ENCODE measurements around the gene CWH43. TPM values are rescaled to one million over a fixed set of nuclear protein-coding genes. Genes with fewer than 3 reads are reported as not detected.
"Not testable (repeated sequence)": the region's sequence is repeated elsewhere in the genome, so short reads cannot be mapped to it uniquely, and the experiment has no call there.

The CWH43 gene
- total RNA-seq, result not detected

GRCh38 chr4:48985976-48986653, at the start of gene CWH43:
CWH43 (plus strand) TSS chr4:48986275; CDS start chr4:48986430, 155 bp downstream.
- H3K27me3 Mint-ChIP-seq, result peaks cover 38 to 62% of the 10 kb centered on the region in 2 donors
- no peak within 1 kb of the TSS for H3K27ac Mint-ChIP-seq
- ATAC-seq, result peak; percentile 31 to 53
- no peak for DNase-seq (ENCODE audit: low spot score)
- no peaks in the 10 kb centered on the region for H3K36me3 Mint-ChIP-seq
- no peaks in the 10 kb centered on the region for H3K4me1 Mint-ChIP-seq (ENCODE audit: low read depth in 2 of 2)
- H3K4me3 Mint-ChIP-seq, result no peak within 1 kb of the TSS
- H3K9me3 Mint-ChIP-seq, result no peaks in the 10 kb centered on the region

GRCh38 chr4:48937033-48937432, 49.0 kb upstream of the CWH43 start:
- Mint-ChIP-seq H3K4me1 (ENCODE audit: low read depth in 2 of 2) (no peaks in the 10 kb centered on the region), H3K27ac (no peak overlapping the region), H3K27me3 (peaks cover 0 to 13% of the 10 kb centered on the region in 2 donors), H3K4me3 (no peak overlapping the region), H3K9me3 (no peaks in the 10 kb centered on the region), H3K36me3 (no peaks in the 10 kb centered on the region)
- DNase-seq (ENCODE audit: low spot score), result no peak
- ATAC-seq, result no peak

GRCh38 chr4:48938831-48939230, 47.2 kb upstream of the CWH43 start:
- H3K36me3 Mint-ChIP-seq, result no peaks in the 10 kb centered on the region
- H3K9me3 Mint-ChIP-seq, result no peaks in the 10 kb centered on the region
- no peak for DNase-seq (ENCODE audit: low spot score)
- H3K27ac Mint-ChIP-seq, result no peak overlapping the region
- H3K27me3 Mint-ChIP-seq, result peaks cover 10 to 19% of the 10 kb centered on the region in 2 donors
- no peak overlapping the region for H3K4me3 Mint-ChIP-seq
- no peaks in the 10 kb centered on the region for H3K4me1 Mint-ChIP-seq (ENCODE audit: low read depth in 2 of 2)
- ATAC-seq, result no peak

GRCh38 chr4:48939785-48940184, 46.3 kb upstream of the CWH43 start:
- no peak overlapping the region for H3K27ac Mint-ChIP-seq
- H3K4me1 Mint-ChIP-seq (ENCODE audit: low read depth in 2 of 2), result peaks cover 4 to 5% of the 10 kb centered on the region in 2 donors
- peaks cover 16 to 23% of the 10 kb centered on the region in 2 donors for H3K27me3 Mint-ChIP-seq
- DNase-seq (ENCODE audit: low spot score) (no peak), ATAC-seq (no peak)
- H3K4me3 Mint-ChIP-seq, result no peak overlapping the region
- H3K36me3 Mint-ChIP-seq, result no peaks in the 10 kb centered on the region
- no peaks in the 10 kb centered on the region for H3K9me3 Mint-ChIP-seq

GRCh38 chr4:48943387-48943786, 42.7 kb upstream of the CWH43 start:
- DNase-seq (ENCODE audit: low spot score) (no peak), ATAC-seq (no peak)
- H3K36me3 Mint-ChIP-seq, result no peaks in the 10 kb centered on the region
- H3K9me3 Mint-ChIP-seq, result no peaks in the 10 kb centered on the region
- H3K27ac Mint-ChIP-seq, result no peak overlapping the region
- H3K4me3 Mint-ChIP-seq, result no peak overlapping the region
- peaks cover 4 to 5% of the 10 kb centered on the region in 2 donors for H3K4me1 Mint-ChIP-seq (ENCODE audit: low read depth in 2 of 2)
- peaks cover 16 to 21% of the 10 kb centered on the region in 2 donors for H3K27me3 Mint-ChIP-seq

GRCh38 chr4:48944252-48944651, 41.8 kb upstream of the CWH43 start:
- no peak for ATAC-seq
- peaks cover 19 to 21% of the 10 kb centered on the region in 2 donors for H3K27me3 Mint-ChIP-seq
- no peak overlapping the region for H3K4me3 Mint-ChIP-seq

GRCh38 chr4:48944756-48945241, 41.3 kb upstream of the CWH43 start:
- Mint-ChIP-seq H3K27ac (no peak overlapping the region), H3K4me1 (ENCODE audit: low read depth in 2 of 2) (peaks cover 4 to 5% of the 10 kb centered on the region in 2 donors), H3K27me3 (peaks cover 21 to 25% of the 10 kb centered on the region in 2 donors), H3K4me3 (no peak overlapping the region), H3K9me3 (no peaks in the 10 kb centered on the region), H3K36me3 (no peaks in the 10 kb centered on the region)
- peak in 1 of 2 donors; percentile 50 for ATAC-seq
- DNase-seq (ENCODE audit: low spot score), result peak; percentile 64

More at GRCh38 chr4:48944252-48944651, 41.8 kb upstream of the CWH43 start:
- H3K36me3 Mint-ChIP-seq, result no peaks in the 10 kb centered on the region
- no peak overlapping the region for H3K27ac Mint-ChIP-seq
- no peaks in the 10 kb centered on the region for H3K9me3 Mint-ChIP-seq
- H3K4me1 Mint-ChIP-seq (ENCODE audit: low read depth in 2 of 2), result peaks cover 4 to 5% of the 10 kb centered on the region in 2 donors
- DNase-seq (ENCODE audit: low spot score), result no peak

GRCh38 chr4:48945981-48946380, 40.1 kb upstream of the CWH43 start:
- no peak for ATAC-seq
- Mint-ChIP-seq H3K27ac (no peak overlapping the region), H3K4me3 (no peak overlapping the region), H3K9me3 (no peaks in the 10 kb centered on the region), H3K36me3 (no peaks in the 10 kb centered on the region), H3K27me3 (peaks cover 23 to 32% of the 10 kb centered on the region in 2 donors), H3K4me1 (ENCODE audit: low read depth in 2 of 2) (peaks cover 4 to 5% of the 10 kb centered on the region in 2 donors)
- DNase-seq (ENCODE audit: low spot score), result no peak

- Mint-ChIP-seq H3K4me1 (ENCODE audit: low read depth in 2 of 2) (peaks cover 4 to 5% of the 10 kb centered on the region in 2 donors), H3K4me3 (no peak overlapping the region), H3K9me3 (no peaks in the 10 kb centered on the region), H3K36me3 (no peaks in the 10 kb centered on the region), H3K27me3 (peaks cover 17 to 34% of the 10 kb centered on the region in 2 donors), H3K27ac (no peak overlapping the region)
- no peak for ATAC-seq
- DNase-seq (ENCODE audit: low spot score), result no peak
These were observed 38.3 kb upstream of the CWH43 start for GRCh38 chr4:48947731-48948130.

- Mint-ChIP-seq H3K4me3 (no peak overlapping the region), H3K36me3 (no peaks in the 10 kb centered on the region)
- ATAC-seq, result no peak
These were observed 37.0 kb upstream of the CWH43 start for GRCh38 chr4:48949086-48949485.

GRCh38 chr4:48949518-48950219, 36.4 kb upstream of the CWH43 start:
- Mint-ChIP-seq H3K36me3 (no peaks in the 10 kb centered on the region), H3K4me3 (no peak overlapping the region), H3K9me3 (no peaks in the 10 kb centered on the region), H3K27ac (no peak overlapping the region), H3K4me1 (ENCODE audit: low read depth in 2 of 2) (no peaks in the 10 kb centered on the region), H3K27me3 (peaks cover 9 to 28% of the 10 kb centered on the region in 2 donors)
- ATAC-seq (no peak), DNase-seq (ENCODE audit: low spot score) (no peak)

More at GRCh38 chr4:48949086-48949485, 37.0 kb upstream of the CWH43 start:
- no peaks in the 10 kb centered on the region for H3K9me3 Mint-ChIP-seq
- peaks cover 4 to 5% of the 10 kb centered on the region in 2 donors for H3K4me1 Mint-ChIP-seq (ENCODE audit: low read depth in 2 of 2)
- no peak overlapping the region for H3K27ac Mint-ChIP-seq
- H3K27me3 Mint-ChIP-seq, result peaks cover 10 to 27% of the 10 kb centered on the region in 2 donors
- DNase-seq (ENCODE audit: low spot score), result no peak

GRCh38 chr4:48954314-48954713, 31.8 kb upstream of the CWH43 start:
- Mint-ChIP-seq H3K36me3 (no peaks in the 10 kb centered on the region), H3K27ac (no peak overlapping the region), H3K27me3 (peaks cover 27 to 56% of the 10 kb centered on the region in 2 donors), H3K4me1 (ENCODE audit: low read depth in 2 of 2) (no peaks in the 10 kb centered on the region), H3K9me3 (no peaks in the 10 kb centered on the region), H3K4me3 (no peak overlapping the region)
- no peak for DNase-seq (ENCODE audit: low spot score)
- no peak for ATAC-seq

GRCh38 chr4:48957366-48957765, 28.7 kb upstream of the CWH43 start:
- H3K4me1 Mint-ChIP-seq (ENCODE audit: low read depth in 2 of 2); H3K9me3 Mint-ChIP-seq; H3K27ac Mint-ChIP-seq; H3K4me3 Mint-ChIP-seq; H3K36me3 Mint-ChIP-seq; DNase-seq (ENCODE audit: low spot score); ATAC-seq: not testable (repeated sequence)
- peaks cover 21 to 43% of the 10 kb centered on the region in 2 donors for H3K27me3 Mint-ChIP-seq

GRCh38 chr4:48958582-48958981, 27.5 kb upstream of the CWH43 start:
- Mint-ChIP-seq H3K27me3 (peaks cover 21 to 39% of the 10 kb centered on the region in 2 donors), H3K27ac (no peak overlapping the region), H3K4me3 (no peak overlapping the region), H3K36me3 (no peaks in the 10 kb centered on the region), H3K9me3 (no peaks in the 10 kb centered on the region), H3K4me1 (ENCODE audit: low read depth in 2 of 2) (no peaks in the 10 kb centered on the region)
- DNase-seq (ENCODE audit: low spot score) (no peak), ATAC-seq (no peak)

All from natural killer cell treated with Interleukin-12 subunit alpha and Interleukin-12 subunit beta and Interleukin-15 and Interleukin-18, amount 100 ng/mL, for 72 hours (primary cell).